ENCODE measurements around the gene SH2D4B. TPM values are rescaled to one million over a fixed set of nuclear protein-coding genes. Genes with fewer than 3 reads are reported as not detected.

SH2D4B gene
- total RNA-seq, 1 donor from 2014 or later, result not detected

DNA sequence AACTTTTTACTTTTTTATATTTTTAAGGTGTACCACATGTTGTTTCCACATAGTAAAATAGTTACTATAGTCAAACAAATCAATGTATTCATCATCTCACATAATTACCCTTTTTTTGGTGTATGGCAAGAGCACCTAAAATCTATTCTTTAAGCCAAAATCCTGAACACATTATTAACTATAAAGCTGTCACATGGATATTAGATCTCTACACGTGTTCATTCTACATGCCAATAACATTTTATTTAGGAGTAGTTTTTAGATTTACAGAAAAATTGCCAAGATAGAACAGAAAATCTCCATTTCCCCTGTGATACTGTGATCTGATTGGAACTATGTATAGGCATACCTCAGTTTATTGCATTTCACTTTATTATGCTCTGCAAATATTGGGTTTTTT, 137.1 kb downstream of the SH2D4B start:
- H3K27ac ChIP-seq, result no peak overlapping the region
- no peaks in the 10 kb centered on the region for H3K9me3 ChIP-seq
- TF ChIP-seq POLR2AphosphoS5 (IDR thresholded peaks at IDR 0.05; ENCODE audit: insufficient read depth in 1 of 2, low read depth in 1 of 2) (no peak), POLR2A (IDR thresholded peaks at IDR 0.05) (no peak)
- TF ChIP-seq, protein P1, sequence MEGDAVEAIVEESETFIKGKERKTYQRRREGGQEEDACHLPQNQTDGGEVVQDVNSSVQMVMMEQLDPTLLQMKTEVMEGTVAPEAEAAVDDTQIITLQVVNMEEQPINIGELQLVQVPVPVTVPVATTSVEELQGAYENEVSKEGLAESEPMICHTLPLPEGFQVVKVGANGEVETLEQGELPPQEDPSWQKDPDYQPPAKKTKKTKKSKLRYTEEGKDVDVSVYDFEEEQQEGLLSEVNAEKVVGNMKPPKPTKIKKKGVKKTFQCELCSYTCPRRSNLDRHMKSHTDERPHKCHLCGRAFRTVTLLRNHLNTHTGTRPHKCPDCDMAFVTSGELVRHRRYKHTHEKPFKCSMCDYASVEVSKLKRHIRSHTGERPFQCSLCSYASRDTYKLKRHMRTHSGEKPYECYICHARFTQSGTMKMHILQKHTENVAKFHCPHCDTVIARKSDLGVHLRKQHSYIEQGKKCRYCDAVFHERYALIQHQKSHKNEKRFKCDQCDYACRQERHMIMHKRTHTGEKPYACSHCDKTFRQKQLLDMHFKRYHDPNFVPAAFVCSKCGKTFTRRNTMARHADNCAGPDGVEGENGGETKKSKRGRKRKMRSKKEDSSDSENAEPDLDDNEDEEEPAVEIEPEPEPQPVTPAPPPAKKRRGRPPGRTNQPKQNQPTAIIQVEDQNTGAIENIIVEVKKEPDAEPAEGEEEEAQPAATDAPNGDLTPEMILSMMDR (IDR thresholded peaks at IDR 0.05), result no peak
- H3K27me3 ChIP-seq, result no peaks in the 10 kb centered on the region
- no peak overlapping the region for H3K4me3 ChIP-seq
- intact Hi-C loops (cut with DNase I), result loop anchor here (1.0 kb wide), 1 partner anchor 26 kb away; no protein-coding TSS in a partner anchor
- no peak for DNase-seq (ENCODE audit: extremely low spot score in 2 of 2)
- no peaks in the 10 kb centered on the region for H3K36me3 ChIP-seq
- no peaks in the 10 kb centered on the region for H3K4me1 ChIP-seq

- no peak for DNase-seq (ENCODE audit: extremely low spot score in 2 of 2)
- Histone ChIP-seq H3K27ac (no peak overlapping the region), H3K9me3 (no peaks in the 10 kb centered on the region), H3K36me3 (no peaks in the 10 kb centered on the region), H3K4me1 (no peaks in the 10 kb centered on the region), H3K27me3 (no peaks in the 10 kb centered on the region), H3K4me3 (no peak overlapping the region)
- no peak for TF ChIP-seq POLR2A (IDR thresholded peaks at IDR 0.05)
- no peak for TF ChIP-seq POLR2AphosphoS5 (IDR thresholded peaks at IDR 0.05; ENCODE audit: insufficient read depth in 1 of 2, low read depth in 1 of 2)
- TF ChIP-seq, protein P1 (IDR thresholded peaks at IDR 0.05), result no peak
- intact Hi-C loops (cut with DNase I), result no loop called here
These were observed 143.4 kb downstream of the SH2D4B start for GRCh38 chr10:80681142-80681541.

GRCh38 chr10:80684259-80684658, 146.6 kb downstream of the SH2D4B start:
- Histone ChIP-seq H3K27ac (no peak overlapping the region), H3K4me3 (no peak overlapping the region), H3K9me3 (no peaks in the 10 kb centered on the region), H3K36me3 (no peaks in the 10 kb centered on the region), H3K27me3 (no peaks in the 10 kb centered on the region), H3K4me1 (no peaks in the 10 kb centered on the region)
- TF ChIP-seq POLR2A (IDR thresholded peaks at IDR 0.05), result no peak
- no peak for TF ChIP-seq POLR2AphosphoS5 (IDR thresholded peaks at IDR 0.05; ENCODE audit: insufficient read depth in 1 of 2, low read depth in 1 of 2)
- TF ChIP-seq, protein P1 (IDR thresholded peaks at IDR 0.05), result no peak
- no peak for DNase-seq (ENCODE audit: extremely low spot score in 2 of 2)
- intact Hi-C loops (cut with DNase I), result no loop called here

DNA sequence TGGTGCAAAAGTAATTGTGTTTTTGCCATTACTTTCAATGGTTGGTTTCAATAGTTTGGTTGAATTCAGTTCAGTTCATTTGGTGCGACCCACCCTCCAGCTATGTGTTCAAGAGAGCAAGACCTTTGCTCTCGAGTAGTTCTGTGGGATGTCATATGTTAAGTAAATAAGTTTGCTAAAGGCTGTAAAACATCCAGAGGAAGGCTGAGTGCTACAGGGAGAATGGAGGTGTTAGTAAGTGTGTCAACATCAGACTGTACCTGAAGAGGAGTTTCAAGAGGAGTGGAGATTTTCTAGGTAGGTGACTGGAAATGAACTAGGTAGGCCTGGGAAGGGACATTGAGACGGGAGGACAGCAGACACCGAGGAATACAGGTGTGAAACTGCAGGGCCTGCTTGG, 147.7 kb downstream of the SH2D4B start:
- H3K4me3 ChIP-seq, result no peak overlapping the region
- TF ChIP-seq POLR2A (IDR thresholded peaks at IDR 0.05), result no peak
- TF ChIP-seq, protein P1 (IDR thresholded peaks at IDR 0.05), result no peak
- TF ChIP-seq POLR2AphosphoS5 (IDR thresholded peaks at IDR 0.05; ENCODE audit: insufficient read depth in 1 of 2, low read depth in 1 of 2), result no peak
- no peak overlapping the region for H3K27ac ChIP-seq
- H3K4me1 ChIP-seq, result no peaks in the 10 kb centered on the region
- H3K9me3 ChIP-seq, result no peaks in the 10 kb centered on the region
- H3K36me3 ChIP-seq, result no peaks in the 10 kb centered on the region
- intact Hi-C loops (cut with DNase I), result no loop called here
- DNase-seq (ENCODE audit: extremely low spot score in 2 of 2), result peak in 1 of 2 donors; percentile 9
- H3K27me3 ChIP-seq, result no peaks in the 10 kb centered on the region

DNA sequence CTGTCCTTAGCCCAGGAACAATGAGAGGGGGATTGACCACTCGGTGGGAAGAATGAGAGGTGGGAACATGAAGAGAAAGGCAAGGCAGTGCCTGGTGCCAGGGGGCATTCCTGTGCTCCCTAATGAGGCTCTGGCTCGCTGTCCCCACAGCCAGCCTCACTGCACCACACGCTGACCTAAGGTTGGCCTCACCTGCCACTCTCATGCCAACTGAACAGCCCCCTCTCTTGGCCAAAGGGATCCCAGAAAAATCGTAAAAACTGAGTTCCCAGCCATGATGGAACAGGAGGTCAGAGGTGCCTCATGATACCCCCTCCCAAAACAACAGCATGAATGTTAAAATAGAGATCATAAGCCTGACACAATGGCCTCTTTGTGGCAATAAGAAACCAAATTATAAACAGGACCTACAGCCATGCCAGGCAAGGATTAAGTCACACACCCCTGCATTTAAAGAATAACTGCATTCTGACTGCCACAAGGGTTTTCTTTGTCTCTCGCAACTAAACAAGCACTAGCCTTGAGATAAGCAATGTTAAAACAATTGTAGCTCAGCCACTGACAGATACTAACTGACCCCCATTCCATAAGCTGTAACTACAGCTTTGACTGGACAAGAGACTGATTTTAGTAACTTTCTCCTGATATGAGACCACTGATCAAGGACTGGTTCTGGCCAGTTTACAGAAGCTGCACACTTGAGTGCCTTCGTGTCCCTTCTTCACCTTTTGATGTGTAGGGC, 149.2 kb downstream of the SH2D4B start:
- no peak for DNase-seq (ENCODE audit: extremely low spot score in 2 of 2)
- Histone ChIP-seq H3K27ac (no peak overlapping the region), H3K4me3 (no peak overlapping the region), H3K4me1 (no peaks in the 10 kb centered on the region), H3K9me3 (no peaks in the 10 kb centered on the region), H3K27me3 (no peaks in the 10 kb centered on the region), H3K36me3 (no peaks in the 10 kb centered on the region)
- TF ChIP-seq POLR2A (IDR thresholded peaks at IDR 0.05), result no peak
- no peak for TF ChIP-seq POLR2AphosphoS5 (IDR thresholded peaks at IDR 0.05; ENCODE audit: insufficient read depth in 1 of 2, low read depth in 1 of 2)
- TF ChIP-seq, protein P1 (IDR thresholded peaks at IDR 0.05), result no peak
- intact Hi-C loops (cut with DNase I), result no loop called here
